ENCODE data around the gene BLZF1.
A peak's percentile ranks its signal among the peaks of the same experiment; 100 is the strongest.
"Not testable (repeated sequence)": the region's sequence is repeated elsewhere in the genome, so short reads cannot be mapped to it uniquely, and the experiment has no call there.

The BLZF1 gene

GRCh38 chr1:169348383-169349036, 19.5 kb upstream of the BLZF1 start:
- intact Hi-C loops (cut with DNase I) = loop anchor here (1.0 to 10.0 kb wide), 3 partner anchors 224 to 904 kb away; no protein-coding TSS in a partner anchor
- DNase-seq = no peak

GRCh38 chr1:169360415-169360814, 7.6 kb upstream of the BLZF1 start:
- intact Hi-C loops (cut with DNase I) = no loop called here
- no peak for DNase-seq

- intact Hi-C loops (cut with DNase I) = no loop called here
- peak in 1 of 10 donors; percentile 50 for DNase-seq
These were observed 6.7 kb upstream of the BLZF1 start for GRCh38 chr1:169361281-169361680.

GRCh38 chr1:169363046-169363730, 4.8 kb upstream of the BLZF1 start:
- no peak for DNase-seq
- intact Hi-C loops (cut with DNase I) = no loop called here

GRCh38 chr1:169364948-169365347, 3.0 kb upstream of the BLZF1 start:
- intact Hi-C loops (cut with DNase I) = loop anchor here (5.0 kb wide), 1 partner anchor 122 kb away; the partner anchor contains the start of gene SLC19A2
- DNase-seq = no peak

- intact Hi-C loops (cut with DNase I) = loop anchor here (5.0 kb wide), 1 partner anchor 120 kb away; the partner anchor contains the start of gene SLC19A2
- no peak for DNase-seq
These were observed 804 bp upstream of the BLZF1 start for GRCh38 chr1:169367096-169367685.

GRCh38 chr1:169368406-169368769, 393 bp downstream of the BLZF1 start:
- intact Hi-C loops (cut with DNase I) = loop anchor here (5.0 kb wide), 1 partner anchor 119 kb away; the partner anchor contains the start of gene SLC19A2
- peak in 1 of 10 donors; percentile 67 for DNase-seq

- no peak for DNase-seq
- intact Hi-C loops (cut with DNase I) = no loop called here
These were observed 3.4 kb downstream of the BLZF1 start for GRCh38 chr1:169371404-169371803.

- intact Hi-C loops (cut with DNase I) = no loop called here
- DNase-seq = no peak
These were observed 13.2 kb downstream of the BLZF1 start for GRCh38 chr1:169381162-169381561.

GRCh38 chr1:169383449-169383848, 15.5 kb downstream of the BLZF1 start:
- intact Hi-C loops (cut with DNase I) = no loop called here
- DNase-seq = no peak

GRCh38 chr1:169387399-169387798, 19.4 kb downstream of the BLZF1 start:
- DNase-seq = no peak
- intact Hi-C loops (cut with DNase I) = no loop called here

- DNase-seq = no peak
- intact Hi-C loops (cut with DNase I) = no loop called here
These were observed 22.3 kb downstream of the BLZF1 start for GRCh38 chr1:169390303-169390702.

GRCh38 chr1:169392406-169392805, 24.4 kb downstream of the BLZF1 start:
- DNase-seq = no peak
- intact Hi-C loops (cut with DNase I) = no loop called here

- DNase-seq = no peak
- intact Hi-C loops (cut with DNase I) = no loop called here
These were observed 28.0 kb downstream of the BLZF1 start for GRCh38 chr1:169395955-169396354.

GRCh38 chr1:169402578-169402977, 34.6 kb downstream of the BLZF1 start:
- DNase-seq; intact Hi-C loops (cut with DNase I): not testable (repeated sequence)

GRCh38 chr1:169408340-169408739, 40.3 kb downstream of the BLZF1 start:
- intact Hi-C loops (cut with DNase I) = not testable (repeated sequence)
- DNase-seq = peak in 2 of 10 donors; percentile 36 to 72

- intact Hi-C loops (cut with DNase I) = no loop called here
- DNase-seq = no peak
These were observed 47.0 kb downstream of the BLZF1 start for GRCh38 chr1:169414952-169415351.

GRCh38 chr1:169421309-169421708, 53.3 kb downstream of the BLZF1 start:
- no peak for DNase-seq
- intact Hi-C loops (cut with DNase I) = loop anchor here (10.0 kb wide), 1 partner anchor 63 kb away; the partner anchor contains the start of gene SLC19A2

GRCh38 chr1:169426174-169426705, 58.2 kb downstream of the BLZF1 start:
- intact Hi-C loops (cut with DNase I) = loop anchor here (10.0 kb wide), 1 partner anchor 59 kb away; the partner anchor contains the start of gene SLC19A2
- DNase-seq = no peak

- intact Hi-C loops (cut with DNase I) = loop anchor here (10.0 kb wide), 1 partner anchor 58 kb away; the partner anchor contains the start of gene SLC19A2
These were observed 59.2 kb downstream of the BLZF1 start, which contains the start of gene CCDC181 for GRCh38 chr1:169427081-169427641. Gene CCDC181 (minus strand): TSS chr1:169427474. CDS start chr1:169424927, 2,547 bp downstream.

More at GRCh38 chr1:169427081-169427641, 59.2 kb downstream of the BLZF1 start, which contains the start of gene CCDC181:
- peak; percentile 73 to 97 (median 86) for DNase-seq

Measured in posterior cingulate gyrus (tissue), 11 donors.